Ectodermal cell (in vitro differentiated cells): ENCODE results near the gene RETN.

Experiments
- H3K27ac ChIP-seq: 2 replicates; pipeline ENCODE4 v1.7.0; 2013; ENCODE audit warnings: mild to moderate bottlenecking, low read depth, low read length; ENCODE audit not compliant: insufficient read depth, poor library complexity, severe bottlenecking
- H3K27me3 ChIP-seq: 2 replicates; pipeline ENCODE4 v1.7.0; 2013; ENCODE audit warnings: mild to moderate bottlenecking, low read length; ENCODE audit not compliant: insufficient read depth, control insufficient read depth, poor library complexity, severe bottlenecking
- H3K36me3 ChIP-seq: one replicate; pipeline ENCODE4 v1.7.0; 2013; ENCODE audit warnings: low read length; ENCODE audit not compliant: control insufficient read depth, insufficient read depth
- H3K4me1 ChIP-seq: one replicate; pipeline ENCODE4 v1.7.0; 2013; ENCODE audit warnings: low read length; ENCODE audit not compliant: control insufficient read depth, insufficient read depth
- H3K4me3 ChIP-seq: 2 replicates; pipeline ENCODE4 v1.7.0; 2013; ENCODE audit warnings: low read depth, low read length, control low read depth; ENCODE audit not compliant: insufficient read depth
- H3K9me3 ChIP-seq: 2 replicates; pipeline ENCODE4 v1.7.0; 2013; ENCODE audit warnings: mild to moderate bottlenecking, low read length, moderate library complexity; ENCODE audit not compliant: control insufficient read depth
- WGBS, 2 experiments: methylation state at CpG; one replicate each; pipeline ENCODE4 v1.1.7; 2013; ENCODE audit warnings: missing lambda C conversion rate in 2 of 2; 5-methylcytosine and 5-hydroxymethylcytosine counted together

The RETN gene

DNA sequence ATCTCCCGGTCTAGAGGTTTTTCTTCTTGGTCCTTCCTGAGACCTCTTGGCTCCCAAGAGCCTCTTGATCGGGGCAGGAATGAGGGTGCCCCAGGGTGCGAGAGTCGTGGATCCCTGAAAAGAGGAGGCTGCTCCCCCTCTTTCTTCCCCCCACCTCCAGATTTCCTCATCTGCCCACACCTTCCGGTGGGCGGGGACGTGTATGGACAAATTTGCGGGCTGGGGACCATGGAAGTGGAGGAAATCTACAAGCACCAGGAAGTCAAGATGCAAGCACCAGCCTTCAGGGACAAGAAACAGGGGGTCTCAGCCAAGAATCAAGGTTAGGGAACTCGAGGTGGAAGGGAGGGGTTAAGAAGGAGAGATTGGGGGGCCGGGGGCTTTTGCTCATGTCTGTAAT, 8.0 kb downstream of the RETN start, which contains the start of gene MCEMP1:
Gene MCEMP1, plus strand, starts transcription at position 237 of the 400 bp plus-strand sequence. Its CDS starts 31 bp downstream, at position 268.
- no peak within 1 kb of the TSS for H3K4me3 ChIP-seq
- peaks cover 52% of the 10 kb centered on the region for H3K27me3 ChIP-seq
- no peaks in the 10 kb centered on the region for H3K36me3 ChIP-seq
- WGBS, 2 experiments = 63 to 70% methylated on average over 10 of the region's 10 CpGs
- no peak within 1 kb of the TSS for H3K27ac ChIP-seq
- H3K4me1 ChIP-seq = peaks cover 3% of the 10 kb centered on the region
- no peaks in the 10 kb centered on the region for H3K9me3 ChIP-seq

DNA sequence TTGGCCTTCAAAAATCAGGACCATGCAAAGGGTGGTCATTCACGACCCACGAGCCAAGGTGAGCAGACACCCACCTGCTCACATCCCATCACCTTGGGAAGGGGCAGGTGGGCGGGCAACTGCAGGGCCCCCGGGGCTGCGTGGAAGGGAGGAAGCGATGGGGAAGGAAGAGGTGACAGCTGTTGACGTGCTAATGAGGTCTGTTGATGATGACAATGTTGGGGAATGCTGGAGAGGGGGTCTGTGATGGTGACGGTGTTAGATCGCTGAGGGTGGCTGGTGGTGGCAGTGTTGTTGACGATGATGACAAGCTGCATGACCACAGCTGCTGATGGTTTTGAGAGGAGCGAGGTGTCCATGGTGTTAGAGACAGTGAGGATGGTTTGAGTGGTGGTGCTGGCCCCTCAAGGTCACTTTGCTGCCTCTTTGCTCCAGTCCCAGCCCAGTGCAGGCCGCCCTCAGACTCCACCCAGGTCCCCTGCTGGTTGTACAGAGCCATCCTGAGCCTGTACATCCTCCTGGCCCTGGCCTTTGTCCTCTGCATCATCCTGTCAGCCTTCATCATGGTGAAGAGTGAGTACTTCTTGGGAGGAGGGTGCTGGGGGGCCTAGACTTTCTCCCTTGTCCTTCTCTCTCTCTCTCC, 8.9 kb downstream of the RETN start:
- H3K4me1 ChIP-seq = peaks cover 3% of the 10 kb centered on the region
- peaks cover 43% of the 10 kb centered on the region for H3K27me3 ChIP-seq
- WGBS, 2 experiments = 40 to 42% methylated on average over 12 of the region's 12 CpGs
- H3K27ac ChIP-seq = no peak overlapping the region
- peaks cover 8% of the 10 kb centered on the region for H3K36me3 ChIP-seq
- H3K4me3 ChIP-seq = no peak overlapping the region
- H3K9me3 ChIP-seq = no peaks in the 10 kb centered on the region

DNA sequence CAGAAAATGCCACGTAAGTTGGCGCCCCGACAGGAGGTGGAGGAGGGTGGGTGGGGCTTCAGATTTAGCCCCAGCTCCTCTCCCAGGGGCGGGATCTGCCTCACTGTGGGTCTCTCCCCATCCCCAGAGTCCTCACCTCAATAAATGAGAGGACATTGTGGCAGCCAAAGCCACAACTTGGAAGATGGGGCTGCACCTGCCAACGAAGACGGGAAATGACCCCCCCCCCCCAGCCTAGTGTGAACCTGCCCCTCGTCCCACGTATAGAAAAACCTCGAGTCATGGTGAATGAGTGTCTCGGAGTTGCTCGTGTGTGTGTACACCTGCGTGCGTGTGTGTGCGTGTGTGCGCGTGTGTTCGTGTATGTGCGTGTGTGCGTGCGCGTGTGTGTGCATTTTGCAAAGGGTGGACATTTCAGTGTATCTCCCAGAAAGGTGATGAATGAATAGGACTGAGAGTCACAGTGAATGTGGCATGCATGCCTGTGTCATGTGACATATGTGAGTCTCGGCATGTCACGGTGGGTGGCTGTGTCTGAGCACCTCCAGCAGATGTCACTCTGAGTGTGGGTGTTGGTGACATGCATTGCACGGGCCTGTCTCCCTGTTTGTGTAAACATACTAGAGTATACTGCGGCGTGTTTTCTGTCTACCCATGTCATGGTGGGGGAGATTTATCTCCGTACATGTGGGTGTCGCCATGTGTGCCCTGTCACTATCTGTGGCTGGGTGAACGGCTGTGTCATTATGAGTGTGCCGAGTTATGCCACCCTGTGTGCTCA, 10.3 kb downstream of the RETN start:
- 82% methylated on average over 30 of the region's 30 CpGs for WGBS, 2 experiments
- Histone ChIP-seq H3K27ac (no peak overlapping the region), H3K4me3 (no peak overlapping the region), H3K36me3 (peaks cover 19% of the 10 kb centered on the region), H3K27me3 (peaks cover 38% of the 10 kb centered on the region), H3K4me1 (peaks cover 3% of the 10 kb centered on the region), H3K9me3 (no peaks in the 10 kb centered on the region)

DNA sequence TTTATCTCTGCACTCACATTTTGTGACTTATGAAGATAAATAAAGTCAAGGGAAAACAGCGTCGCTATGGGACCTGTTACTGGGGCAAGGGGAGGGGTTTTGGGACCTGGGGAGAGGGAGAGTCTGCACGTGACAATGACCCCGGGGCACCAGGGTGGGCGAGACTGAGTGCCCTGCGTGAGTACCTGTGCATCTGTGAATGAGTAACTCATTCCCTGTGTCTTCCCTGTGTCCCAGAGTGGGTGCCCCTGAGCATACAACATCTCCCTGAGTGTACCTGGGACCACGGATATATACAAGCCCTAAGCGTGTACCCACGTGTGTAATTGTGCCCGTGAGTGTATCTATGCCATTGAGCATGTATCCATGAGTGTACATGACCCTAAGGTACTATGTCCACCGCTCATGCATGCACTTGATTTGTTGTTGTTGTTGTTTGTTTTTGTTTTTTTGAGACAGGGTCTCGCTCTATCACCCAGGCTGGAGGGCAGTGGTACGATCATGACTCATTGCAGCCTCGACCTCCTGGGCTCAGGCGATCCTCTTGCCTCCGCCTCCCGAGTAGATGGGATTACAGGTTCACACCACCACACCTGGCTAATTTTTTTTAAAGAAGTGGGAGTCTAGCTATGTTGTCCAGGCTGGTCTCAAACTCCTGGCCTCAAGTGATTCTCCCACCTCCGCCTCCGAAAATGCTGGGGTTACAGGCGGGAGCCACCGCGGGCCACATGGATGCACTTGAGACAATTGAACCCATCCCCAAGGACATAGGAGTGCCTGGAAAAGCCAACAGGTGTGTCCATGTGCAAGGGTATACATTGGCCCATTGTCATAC, 11.1 kb downstream of the RETN start:
- H3K4me3 ChIP-seq = peak overlapping the region; percentile 98
- 58 to 62% methylated on average over 22 of the region's 22 CpGs for WGBS, 2 experiments
- peaks cover 22% of the 10 kb centered on the region for H3K36me3 ChIP-seq
- peaks cover 38% of the 10 kb centered on the region for H3K27me3 ChIP-seq
- H3K27ac ChIP-seq = no peak overlapping the region
- peaks cover 3% of the 10 kb centered on the region for H3K4me1 ChIP-seq
- H3K9me3 ChIP-seq = no peaks in the 10 kb centered on the region

DNA sequence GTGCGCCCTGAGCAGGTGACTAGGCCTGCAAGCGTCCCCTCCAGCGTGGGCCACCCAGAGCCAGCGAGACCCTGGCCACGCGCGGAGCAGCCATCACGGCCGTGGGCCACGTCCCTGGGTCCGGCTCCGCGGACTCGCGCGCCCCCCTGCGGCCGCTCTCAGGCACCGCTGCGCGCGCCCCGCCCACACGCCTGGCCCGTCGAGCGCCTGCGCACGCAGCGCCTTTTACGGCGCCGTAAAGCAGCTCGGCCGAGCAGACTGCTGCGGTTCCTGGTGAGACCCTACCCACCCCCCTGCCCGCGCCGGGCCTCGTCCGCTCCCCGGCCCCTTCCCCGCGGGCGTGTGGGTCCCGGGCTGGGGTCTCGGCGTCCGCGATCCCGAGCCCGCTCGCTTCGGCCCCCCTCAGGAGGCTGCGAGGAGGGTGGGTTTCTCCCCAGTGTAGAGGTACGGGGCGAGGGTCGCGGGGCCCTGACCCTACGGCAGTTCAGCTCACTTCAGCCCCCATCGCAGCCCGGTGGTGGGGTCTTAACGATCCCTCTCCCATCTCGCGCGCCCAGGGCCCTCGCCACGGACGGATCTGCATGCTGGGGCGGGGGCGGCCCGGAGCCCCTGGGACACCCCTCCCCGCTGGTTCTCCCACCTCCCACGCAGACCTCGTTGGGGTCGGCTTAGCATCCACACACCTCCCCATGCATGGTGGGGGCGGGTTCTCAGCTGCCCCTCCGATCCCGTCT, 11.9 kb downstream of the RETN start, which contains the start of gene TRAPPC5:
Gene TRAPPC5, plus strand, starts transcription at position 228 of the 734 bp plus-strand sequence. CDS start 1,421 bp downstream, outside the sequence.
- H3K9me3 ChIP-seq = no peaks in the 10 kb centered on the region
- H3K27ac ChIP-seq = no peak within 1 kb of the TSS
- H3K4me1 ChIP-seq = peaks cover 3% of the 10 kb centered on the region
- H3K36me3 ChIP-seq = peaks cover 22% of the 10 kb centered on the region
- H3K4me3 ChIP-seq = peak within 1 kb of the TSS; percentile 98
- 0% methylated on average over 79 of the region's 79 CpGs for WGBS, 2 experiments
- H3K27me3 ChIP-seq = peaks cover 36% of the 10 kb centered on the region

DNA sequence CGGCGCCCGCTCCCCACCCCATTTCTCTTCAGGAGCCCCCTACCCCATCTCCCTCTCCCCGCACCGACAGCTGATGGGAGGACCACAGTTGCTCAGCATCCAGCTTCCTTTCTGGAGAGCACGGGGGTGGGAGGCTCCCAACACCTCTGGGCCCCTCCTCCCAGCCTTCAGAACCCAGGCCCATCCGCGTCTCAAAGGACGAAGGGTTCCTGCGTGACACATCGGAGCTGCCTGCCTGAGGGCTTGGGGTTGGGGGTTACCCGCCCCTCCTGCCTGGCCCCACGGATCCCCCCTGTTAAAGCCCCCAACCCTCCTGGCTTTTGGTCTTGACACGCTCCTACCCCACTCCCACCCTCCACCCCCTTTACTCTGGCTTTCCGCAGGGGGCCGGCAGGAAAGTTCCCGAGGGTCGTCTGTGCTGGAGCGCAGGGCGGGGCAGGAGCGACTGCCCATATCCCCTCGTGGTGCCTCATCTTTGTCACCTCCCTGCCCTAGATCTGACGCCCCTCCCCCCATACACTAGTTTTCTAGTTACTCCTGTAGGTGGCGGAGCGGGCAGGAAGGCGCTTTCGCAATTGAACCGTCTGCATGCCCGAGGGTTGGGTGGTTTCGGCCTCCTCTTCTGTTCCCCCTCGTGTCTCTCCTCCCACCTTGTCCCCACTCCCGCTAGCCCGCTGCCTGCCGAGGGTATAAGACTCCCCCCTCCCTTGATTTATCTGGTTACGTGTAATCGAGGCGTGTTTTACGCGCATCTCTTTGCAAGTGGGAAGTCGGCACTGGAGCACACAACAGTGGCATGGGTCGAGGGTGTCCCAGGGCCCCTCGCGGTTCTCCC, 12.7 kb downstream of the RETN start:
- Histone ChIP-seq H3K4me1 (peaks cover 3% of the 10 kb centered on the region), H3K9me3 (no peaks in the 10 kb centered on the region), H3K36me3 (peaks cover 22% of the 10 kb centered on the region), H3K27ac (no peak overlapping the region), H3K4me3 (peak overlapping the region; percentile 98), H3K27me3 (peaks cover 28% of the 10 kb centered on the region)
- WGBS, 2 experiments = 24 to 25% methylated on average over 43 of the region's 43 CpGs

DNA sequence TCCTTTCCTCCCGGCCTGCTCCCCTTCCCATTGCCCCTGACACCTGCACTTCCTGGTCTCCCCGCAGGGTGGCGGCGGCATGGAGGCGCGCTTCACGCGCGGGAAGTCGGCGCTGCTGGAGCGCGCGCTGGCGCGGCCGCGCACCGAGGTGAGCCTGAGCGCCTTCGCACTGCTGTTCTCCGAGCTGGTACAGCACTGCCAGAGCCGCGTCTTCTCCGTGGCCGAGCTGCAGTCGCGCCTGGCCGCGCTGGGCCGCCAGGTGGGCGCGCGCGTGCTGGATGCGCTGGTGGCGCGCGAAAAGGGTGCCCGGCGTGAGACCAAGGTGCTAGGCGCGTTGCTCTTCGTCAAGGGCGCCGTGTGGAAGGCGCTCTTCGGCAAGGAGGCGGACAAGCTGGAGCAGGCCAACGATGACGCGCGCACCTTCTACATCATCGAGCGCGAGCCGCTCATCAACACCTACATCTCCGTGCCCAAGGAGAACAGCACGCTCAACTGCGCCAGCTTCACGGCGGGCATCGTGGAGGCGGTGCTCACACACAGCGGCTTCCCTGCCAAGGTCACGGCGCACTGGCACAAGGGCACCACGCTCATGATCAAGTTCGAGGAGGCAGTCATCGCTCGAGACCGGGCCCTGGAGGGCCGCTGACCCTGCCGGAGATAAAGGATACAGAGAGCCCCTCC, 13.5 kb downstream of the RETN start:
- Histone ChIP-seq H3K4me1 (peaks cover 3% of the 10 kb centered on the region), H3K4me3 (peak overlapping the region; percentile 98), H3K27ac (no peak overlapping the region), H3K36me3 (peaks cover 22% of the 10 kb centered on the region), H3K27me3 (peaks cover 21% of the 10 kb centered on the region), H3K9me3 (no peaks in the 10 kb centered on the region)
- 94 to 96% methylated on average over 74 of the region's 74 CpGs for WGBS, 2 experiments

DNA sequence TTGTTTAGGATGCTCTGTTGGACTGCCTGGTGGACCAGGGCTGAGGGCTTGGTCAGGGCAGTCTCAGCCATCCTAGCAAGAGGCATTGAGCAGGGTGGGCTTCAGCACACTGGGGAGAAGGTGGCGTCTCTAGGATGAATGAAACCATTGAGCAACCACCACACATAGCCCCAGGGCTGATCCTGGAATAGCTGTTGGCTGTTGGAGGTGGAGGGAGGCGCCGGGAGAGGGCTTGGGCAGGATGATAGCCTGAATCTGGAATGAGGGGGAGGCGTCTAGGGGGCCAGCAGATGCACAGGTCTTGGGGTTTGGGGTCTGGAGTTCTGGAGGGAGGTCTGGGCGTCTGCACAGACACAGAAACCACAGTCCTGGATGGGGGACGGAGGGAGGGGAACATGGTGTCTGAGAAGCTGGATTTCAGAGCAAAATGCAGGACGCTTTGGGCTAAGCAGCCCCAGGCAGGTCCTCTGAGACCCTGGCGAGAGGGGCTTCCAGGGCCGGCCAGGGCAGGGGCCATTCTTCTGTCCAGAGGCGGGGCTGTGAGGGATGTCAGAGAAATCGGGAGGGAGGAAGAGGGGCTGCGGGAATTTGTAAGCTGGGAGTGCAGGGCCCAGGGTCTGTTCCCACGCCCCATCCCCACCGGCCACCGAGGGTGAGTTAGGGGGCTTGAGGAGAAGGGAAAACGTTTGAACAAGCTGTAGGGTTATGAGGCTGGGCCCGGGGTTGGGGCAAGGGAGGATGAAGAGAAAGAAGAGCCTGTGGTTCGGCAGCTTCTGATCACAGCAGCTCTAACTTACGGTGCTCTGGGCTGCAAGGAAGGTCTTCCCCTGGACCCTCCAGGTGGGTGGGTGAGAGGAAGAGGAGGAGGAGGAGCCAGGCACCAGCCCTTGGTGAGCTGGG, 16.9 kb downstream of the RETN start:
- Histone ChIP-seq H3K9me3 (no peaks in the 10 kb centered on the region), H3K4me1 (no peaks in the 10 kb centered on the region), H3K27me3 (no peaks in the 10 kb centered on the region), H3K4me3 (no peak overlapping the region), H3K36me3 (peaks cover 22% of the 10 kb centered on the region), H3K27ac (no peak overlapping the region)
- WGBS, 2 experiments = 67 to 68% methylated on average over 19 of the region's 19 CpGs
